ENCODE results near the gene SPATA2L.
"Not testable (repeated sequence)": the region's sequence is repeated elsewhere in the genome, so short reads cannot be mapped to it uniquely, and the experiment has no call there.

The SPATA2L gene

GRCh38 chr16:89695086-89695874 is 6.2 kb downstream of the SPATA2L start:
- TF ChIP-seq, protein P1, sequence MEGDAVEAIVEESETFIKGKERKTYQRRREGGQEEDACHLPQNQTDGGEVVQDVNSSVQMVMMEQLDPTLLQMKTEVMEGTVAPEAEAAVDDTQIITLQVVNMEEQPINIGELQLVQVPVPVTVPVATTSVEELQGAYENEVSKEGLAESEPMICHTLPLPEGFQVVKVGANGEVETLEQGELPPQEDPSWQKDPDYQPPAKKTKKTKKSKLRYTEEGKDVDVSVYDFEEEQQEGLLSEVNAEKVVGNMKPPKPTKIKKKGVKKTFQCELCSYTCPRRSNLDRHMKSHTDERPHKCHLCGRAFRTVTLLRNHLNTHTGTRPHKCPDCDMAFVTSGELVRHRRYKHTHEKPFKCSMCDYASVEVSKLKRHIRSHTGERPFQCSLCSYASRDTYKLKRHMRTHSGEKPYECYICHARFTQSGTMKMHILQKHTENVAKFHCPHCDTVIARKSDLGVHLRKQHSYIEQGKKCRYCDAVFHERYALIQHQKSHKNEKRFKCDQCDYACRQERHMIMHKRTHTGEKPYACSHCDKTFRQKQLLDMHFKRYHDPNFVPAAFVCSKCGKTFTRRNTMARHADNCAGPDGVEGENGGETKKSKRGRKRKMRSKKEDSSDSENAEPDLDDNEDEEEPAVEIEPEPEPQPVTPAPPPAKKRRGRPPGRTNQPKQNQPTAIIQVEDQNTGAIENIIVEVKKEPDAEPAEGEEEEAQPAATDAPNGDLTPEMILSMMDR (IDR thresholded peaks at IDR 0.05; ENCODE audit: extremely low read depth, insufficient read depth, missing control alignments) = no peak
- DNase-seq (ENCODE audit: low spot score) = no peak
- in situ Hi-C loops (cut with MboI; ENCODE audit: low pct_unique_long_range_greater_than_20kb, low sequenced_read_pairs, unreplicated experiment) = no loop called here

GRCh38 chr16:89694784-89695085 is 6.8 kb downstream of the SPATA2L start:
- DNase-seq (ENCODE audit: low spot score); in situ Hi-C loops (cut with MboI; ENCODE audit: low pct_unique_long_range_greater_than_20kb, low sequenced_read_pairs, unreplicated experiment): not testable (repeated sequence)

DNA sequence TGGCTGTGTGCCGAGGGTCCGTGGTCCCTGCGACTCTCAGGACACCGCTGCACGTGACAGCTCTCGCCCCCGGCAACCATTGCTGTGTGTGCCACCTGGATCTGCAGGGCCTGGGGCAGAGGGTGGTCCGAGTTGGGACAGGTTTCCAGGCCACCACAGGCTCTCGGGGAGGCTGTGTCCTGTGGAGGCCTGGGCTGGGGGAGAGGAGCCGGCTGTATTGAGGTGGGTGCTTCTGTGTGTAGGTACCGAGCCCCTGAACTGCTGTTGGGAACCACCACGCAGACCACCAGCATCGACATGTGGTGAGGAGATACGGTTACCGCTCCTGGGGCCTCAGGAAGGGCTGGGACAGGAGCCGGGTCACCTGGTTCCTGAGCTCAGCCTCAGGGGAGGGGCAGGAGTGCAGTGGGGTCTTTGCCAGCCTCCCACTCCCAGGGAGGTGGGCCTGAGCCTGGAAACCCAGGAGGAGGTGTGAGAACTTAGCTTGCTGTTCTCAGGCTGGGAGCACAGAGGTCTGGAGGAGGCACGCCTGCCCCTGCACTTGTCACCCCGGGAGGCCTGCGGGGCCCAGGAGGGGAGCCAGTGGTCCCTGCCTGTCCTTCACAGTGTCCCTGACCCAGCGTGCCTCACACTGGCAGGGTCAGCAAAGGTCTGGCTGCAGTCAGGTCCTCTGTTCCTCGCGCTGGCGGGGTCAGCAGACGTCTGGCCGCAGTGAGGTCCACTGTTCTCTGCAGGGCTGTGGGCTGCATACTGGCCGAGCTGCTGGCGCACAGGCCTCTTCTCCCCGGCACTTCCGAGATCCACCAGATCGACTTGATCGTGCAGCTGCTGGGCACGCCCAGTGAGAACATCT is 7.3 kb downstream of the SPATA2L start:
- TF ChIP-seq, protein P1 (IDR thresholded peaks at IDR 0.05; ENCODE audit: extremely low read depth, insufficient read depth, missing control alignments) = no peak

DNA sequence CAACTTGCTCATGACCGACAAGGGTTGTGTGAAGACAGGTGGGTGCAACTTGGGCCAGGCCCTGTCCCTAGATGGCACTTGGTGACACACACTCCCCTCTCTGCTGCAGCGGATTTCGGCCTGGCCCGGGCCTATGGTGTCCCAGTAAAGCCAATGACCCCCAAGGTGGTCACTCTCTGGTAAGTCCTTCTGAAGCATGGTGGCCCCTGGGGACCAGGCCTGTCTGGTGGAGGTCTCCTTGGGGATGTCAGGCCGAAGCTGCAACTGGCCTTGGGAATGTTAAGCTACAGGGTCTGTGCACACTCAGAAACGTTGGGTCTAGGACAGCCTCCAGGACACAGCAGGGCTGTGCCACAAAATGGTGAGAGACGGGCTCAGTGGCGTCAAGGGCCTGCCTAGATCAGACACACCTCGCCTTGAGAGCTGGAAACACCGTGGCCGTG is 8.2 kb downstream of the SPATA2L start:
- DNase-seq (ENCODE audit: low spot score) = no peak
- in situ Hi-C loops (cut with MboI; ENCODE audit: low pct_unique_long_range_greater_than_20kb, low sequenced_read_pairs, unreplicated experiment) = no loop called here
- TF ChIP-seq, protein P1 (IDR thresholded peaks at IDR 0.05; ENCODE audit: extremely low read depth, insufficient read depth, missing control alignments) = no peak

More for the DNA sequence above, 7.3 kb downstream of the SPATA2L start:
- in situ Hi-C loops (cut with MboI; ENCODE audit: low pct_unique_long_range_greater_than_20kb, low sequenced_read_pairs, unreplicated experiment) = no loop called here
- no peak for DNase-seq (ENCODE audit: low spot score)

GRCh38 chr16:89691986-89692569 is 9.4 kb downstream of the SPATA2L start:
- TF ChIP-seq, protein P1 (IDR thresholded peaks at IDR 0.05; ENCODE audit: extremely low read depth, insufficient read depth, missing control alignments) = no peak
- no peak for DNase-seq (ENCODE audit: low spot score)

DNA sequence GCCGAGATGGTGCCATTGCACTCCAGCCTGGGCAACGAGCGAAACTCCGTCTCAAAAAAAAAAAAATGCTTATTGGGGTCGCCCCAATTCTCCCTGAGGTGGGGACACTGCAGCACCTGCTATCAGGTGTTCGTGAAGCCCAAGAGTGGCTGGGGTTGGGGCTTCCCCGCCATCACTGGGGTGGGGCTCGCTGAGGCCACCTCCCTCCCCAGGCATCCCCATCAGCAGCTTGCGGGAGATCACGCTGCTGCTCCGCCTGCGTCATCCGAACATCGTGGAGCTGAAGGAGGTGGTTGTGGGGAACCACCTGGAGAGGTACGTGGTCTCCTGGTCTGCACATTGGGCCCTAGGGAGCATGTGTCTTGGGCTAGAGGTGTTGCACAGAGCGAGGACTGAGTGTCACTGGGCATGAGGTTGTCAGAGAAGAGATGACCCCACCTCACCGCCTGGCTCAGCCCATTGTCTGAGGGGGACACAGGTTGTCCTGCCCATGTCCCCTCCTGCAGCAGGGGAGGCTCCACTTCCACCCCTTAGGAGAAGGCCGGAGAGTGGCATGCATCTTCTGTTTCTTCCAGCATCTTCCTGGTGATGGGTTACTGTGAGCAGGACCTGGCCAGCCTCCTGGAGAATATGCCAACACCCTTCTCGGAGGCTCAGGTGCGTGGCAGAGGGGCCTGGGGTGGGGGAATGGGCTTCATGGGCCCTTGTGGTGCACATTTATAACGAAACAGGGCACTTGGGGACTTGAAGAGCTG is 10.1 kb downstream of the SPATA2L start:
- no peak for DNase-seq (ENCODE audit: low spot score)
- in situ Hi-C loops (cut with MboI; ENCODE audit: low pct_unique_long_range_greater_than_20kb, low sequenced_read_pairs, unreplicated experiment) = no loop called here

More at GRCh38 chr16:89691986-89692569, 9.4 kb downstream of the SPATA2L start:
- in situ Hi-C loops (cut with MboI; ENCODE audit: low pct_unique_long_range_greater_than_20kb, low sequenced_read_pairs, unreplicated experiment) = no loop called here

More for the DNA sequence above, 10.1 kb downstream of the SPATA2L start:
- TF ChIP-seq, protein P1 (IDR thresholded peaks at IDR 0.05; ENCODE audit: extremely low read depth, insufficient read depth, missing control alignments) = no peak
